Activated gamma-delta T cell (primary cell): ENCODE measurements around the gene MNT.

Source experiments
- DNase-seq: peaks from one replicate; lab custom pipeline; 2025; lab: John Stamatoyannopoulos, UW

The MNT gene

GRCh38 chr17:2416010-2416734, 15.3 kb upstream of the MNT start:
- DNase-seq, result peak; percentile 60

GRCh38 chr17:2415081-2415480, 14.2 kb upstream of the MNT start:
- no peak for DNase-seq

GRCh38 chr17:2414446-2415064, 13.7 kb upstream of the MNT start:
- DNase-seq, result no peak

GRCh38 chr17:2412561-2413021, 11.7 kb upstream of the MNT start:
- DNase-seq, result no peak

GRCh38 chr17:2410951-2411350, 10.1 kb upstream of the MNT start:
- DNase-seq, result no peak

GRCh38 chr17:2406903-2407790, 6.3 kb upstream of the MNT start:
- DNase-seq, result no peak

GRCh38 chr17:2406271-2406902, 5.5 kb upstream of the MNT start:
- DNase-seq, result no peak

- DNase-seq, result no peak
Measured at GRCh38 chr17:2405247-2405926, 4.5 kb upstream of the MNT start.

GRCh38 chr17:2403044-2403443, 2.2 kb upstream of the MNT start:
- DNase-seq, result no peak

- DNase-seq, result no peak
Measured at GRCh38 chr17:2402544-2402943, 1.7 kb upstream of the MNT start.

- peak; percentile 99 for DNase-seq
Measured at GRCh38 chr17:2401426-2402221, 764 bp upstream of the MNT start.

- peak; percentile 39 for DNase-seq
Measured at GRCh38 chr17:2400474-2400866, 390 bp downstream of the MNT start.

- DNase-seq, result peak; percentile 94
Measured at GRCh38 chr17:2399572-2400473, 1.0 kb downstream of the MNT start.

- peak; percentile 45 for DNase-seq
Measured at GRCh38 chr17:2398655-2399571, 1.9 kb downstream of the MNT start.

- DNase-seq, result no peak
Measured at GRCh38 chr17:2398182-2398581, 2.7 kb downstream of the MNT start.

GRCh38 chr17:2397247-2398171, 3.4 kb downstream of the MNT start:
- no peak for DNase-seq

- DNase-seq, result no peak
Measured at GRCh38 chr17:2396568-2397246, 4.2 kb downstream of the MNT start.
